HUES6 (cell line): Measurements from ENCODE around the gene KCNMB3.
"Not testable (repeated sequence)": the region's sequence is repeated elsewhere in the genome, so short reads cannot be mapped to it uniquely, and the experiment has no call there.

Source experiments
- H3K27ac ChIP-seq: 2 replicates; pipeline ENCODE4 v1.7.0; 2013; ENCODE audit warnings: low read depth, mild to moderate bottlenecking, low read length, inconsistent platforms
- H3K27me3 ChIP-seq: 2 replicates; pipeline ENCODE4 v1.6.1; 2013; ENCODE audit warnings: low read length; ENCODE audit not compliant: control insufficient read depth, insufficient read depth
- H3K36me3 ChIP-seq: 2 replicates; pipeline ENCODE4 v1.6.1; 2013; ENCODE audit warnings: low read length; ENCODE audit not compliant: control insufficient read depth, insufficient read depth
- H3K4me1 ChIP-seq: 2 replicates; pipeline ENCODE4 v1.6.1; 2013; ENCODE audit warnings: low read length; ENCODE audit not compliant: control insufficient read depth, insufficient read depth
- H3K4me3 ChIP-seq: 2 replicates; pipeline ENCODE4 v1.5.1; 2013; ENCODE audit warnings: low read depth, low read length
- H3K9ac ChIP-seq: one replicate; pipeline ENCODE4 v1.6.1; 2013; ENCODE audit warnings: mild to moderate bottlenecking, low read length
- H3K9me3 ChIP-seq: 2 replicates; pipeline ENCODE4 v1.6.1; 2013; ENCODE audit warnings: low read depth, low read length; ENCODE audit not compliant: control insufficient read depth, insufficient read depth

KCNMB3 gene

GRCh38 chr3:179278932-179279693 is 28.2 kb upstream of the KCNMB3 start:
- no peaks in the 10 kb centered on the region for H3K9me3 ChIP-seq
- H3K4me3 ChIP-seq = no peak overlapping the region
- no peaks in the 10 kb centered on the region for H3K36me3 ChIP-seq
- no peak overlapping the region for H3K27ac ChIP-seq
- H3K27me3 ChIP-seq = no peaks in the 10 kb centered on the region
- no peak overlapping the region for H3K9ac ChIP-seq
- no peaks in the 10 kb centered on the region; the same call in 1 of the 2 replicates for H3K4me1 ChIP-seq

DNA sequence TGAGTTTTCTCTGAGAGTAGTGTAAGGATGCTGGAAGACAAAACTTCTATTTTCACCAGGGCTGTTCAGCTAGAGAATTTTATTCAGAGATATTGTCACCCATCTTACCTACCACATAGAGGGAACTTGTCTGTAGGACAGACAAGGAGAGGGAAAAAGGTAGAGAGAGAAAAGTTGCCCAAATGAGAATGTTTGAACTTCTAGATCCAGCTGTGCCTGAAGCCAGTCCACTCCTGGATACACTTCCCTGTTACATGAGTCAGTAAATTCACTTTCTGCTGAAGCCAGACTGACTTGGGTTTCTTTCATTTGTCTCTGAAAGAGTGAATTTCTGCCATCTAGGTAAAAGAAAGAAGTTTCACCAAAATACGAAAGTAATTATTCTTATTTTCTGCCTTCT is 27.2 kb upstream of the KCNMB3 start:
- no peak overlapping the region for H3K9ac ChIP-seq
- H3K36me3 ChIP-seq = no peaks in the 10 kb centered on the region
- no peaks in the 10 kb centered on the region for H3K27me3 ChIP-seq
- no peaks in the 10 kb centered on the region for H3K9me3 ChIP-seq
- H3K27ac ChIP-seq = no peak overlapping the region
- H3K4me3 ChIP-seq = no peak overlapping the region
- H3K4me1 ChIP-seq = no peaks in the 10 kb centered on the region; the same call in 1 of the 2 replicates

DNA sequence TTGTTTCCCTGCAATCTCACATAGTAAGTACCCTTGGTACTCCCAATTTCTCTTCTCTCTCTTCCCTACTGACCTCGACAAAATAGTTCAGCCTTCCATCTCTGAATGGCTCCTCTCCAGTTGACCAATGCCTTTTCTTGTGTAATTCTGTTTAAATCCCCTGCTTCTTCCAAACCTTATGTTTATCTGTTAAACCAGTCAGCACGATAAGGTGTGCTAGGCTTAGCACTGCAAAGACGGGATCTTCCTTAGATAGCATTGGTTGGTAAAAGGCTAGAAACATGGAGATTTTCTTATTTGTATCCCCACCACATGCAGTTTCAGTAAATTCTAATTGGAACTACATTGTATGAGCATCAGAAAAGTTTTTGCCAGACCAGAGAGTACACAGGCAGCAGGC is 25.8 kb upstream of the KCNMB3 start:
- H3K36me3 ChIP-seq = no peaks in the 10 kb centered on the region
- H3K27me3 ChIP-seq = no peaks in the 10 kb centered on the region
- H3K4me1 ChIP-seq = no peaks in the 10 kb centered on the region; the same call in 1 of the 2 replicates
- H3K9me3 ChIP-seq = no peaks in the 10 kb centered on the region
- H3K9ac ChIP-seq = no peak overlapping the region
- H3K27ac ChIP-seq = no peak overlapping the region
- no peak overlapping the region for H3K4me3 ChIP-seq

DNA sequence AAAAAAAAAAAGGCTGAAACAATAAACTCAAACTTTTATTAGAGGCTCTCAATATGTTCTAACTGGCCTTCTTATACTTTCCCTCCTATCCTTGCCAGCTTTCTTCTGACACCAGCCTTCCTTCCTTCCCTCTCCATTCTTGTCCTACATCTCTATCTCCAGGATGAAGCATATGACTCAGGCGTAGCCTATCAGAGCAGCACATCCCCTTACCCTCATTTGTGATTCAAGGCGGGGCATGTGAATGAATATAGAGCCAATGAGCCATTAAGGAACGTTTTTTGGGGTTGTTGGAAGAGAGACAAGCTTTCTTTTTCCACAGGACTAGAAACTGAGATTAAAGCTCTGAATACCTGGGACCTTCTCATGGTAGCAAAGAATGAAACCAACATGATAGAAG is 25.1 kb upstream of the KCNMB3 start:
- Histone ChIP-seq H3K27me3 (no peaks in the 10 kb centered on the region), H3K4me1 (no peaks in the 10 kb centered on the region; the same call in 1 of the 2 replicates), H3K36me3 (no peaks in the 10 kb centered on the region), H3K27ac (no peak overlapping the region), H3K9ac (no peak overlapping the region), H3K9me3 (no peaks in the 10 kb centered on the region), H3K4me3 (no peak overlapping the region)

GRCh38 chr3:179274434-179274833 is 23.5 kb upstream of the KCNMB3 start:
- H3K4me1 ChIP-seq, H3K9me3 ChIP-seq, H3K27ac ChIP-seq, H3K9ac ChIP-seq, H3K4me3 ChIP-seq, H3K27me3 ChIP-seq, H3K36me3 ChIP-seq: not testable (repeated sequence)

DNA sequence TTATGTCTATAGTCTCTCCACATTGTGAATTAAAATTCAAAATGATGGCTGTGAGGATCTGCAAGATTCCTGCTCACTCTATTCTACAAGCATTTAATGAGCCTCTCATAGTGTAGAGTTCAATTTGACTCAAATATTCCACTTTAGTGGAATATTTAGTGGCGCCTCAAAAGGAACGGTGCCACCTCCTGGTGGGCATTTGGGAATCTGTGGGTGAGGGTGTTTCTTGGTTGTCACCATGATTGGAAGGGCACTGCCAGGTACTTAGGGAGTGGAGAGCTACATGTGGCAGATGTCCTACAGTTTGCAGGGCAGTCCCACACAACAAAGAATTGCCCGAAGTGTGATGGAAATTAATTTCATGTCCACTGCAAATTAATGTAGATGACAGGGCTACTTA is 21.5 kb upstream of the KCNMB3 start:
- H3K4me3 ChIP-seq = no peak overlapping the region
- H3K27me3 ChIP-seq = no peaks in the 10 kb centered on the region
- no peak overlapping the region for H3K9ac ChIP-seq
- H3K9me3 ChIP-seq = no peaks in the 10 kb centered on the region
- no peaks in the 10 kb centered on the region for H3K36me3 ChIP-seq
- H3K4me1 ChIP-seq = no peaks in the 10 kb centered on the region; the same call in 1 of the 2 replicates
- H3K27ac ChIP-seq = no peak overlapping the region

- H3K9me3 ChIP-seq = no peaks in the 10 kb centered on the region
- H3K4me3 ChIP-seq = no peak overlapping the region
- H3K27ac ChIP-seq = no peak overlapping the region
- no peaks in the 10 kb centered on the region for H3K27me3 ChIP-seq
- H3K4me1 ChIP-seq = no peaks in the 10 kb centered on the region; the same call in 1 of the 2 replicates
- H3K9ac ChIP-seq = no peak overlapping the region
- no peaks in the 10 kb centered on the region for H3K36me3 ChIP-seq
Observed at GRCh38 chr3:179269152-179269707, 18.3 kb upstream of the KCNMB3 start.

- H3K9ac ChIP-seq = no peak overlapping the region
- H3K27ac ChIP-seq = no peak overlapping the region
- no peaks in the 10 kb centered on the region for H3K27me3 ChIP-seq
Observed at GRCh38 chr3:179268400-179269051, 17.6 kb upstream of the KCNMB3 start.

DNA sequence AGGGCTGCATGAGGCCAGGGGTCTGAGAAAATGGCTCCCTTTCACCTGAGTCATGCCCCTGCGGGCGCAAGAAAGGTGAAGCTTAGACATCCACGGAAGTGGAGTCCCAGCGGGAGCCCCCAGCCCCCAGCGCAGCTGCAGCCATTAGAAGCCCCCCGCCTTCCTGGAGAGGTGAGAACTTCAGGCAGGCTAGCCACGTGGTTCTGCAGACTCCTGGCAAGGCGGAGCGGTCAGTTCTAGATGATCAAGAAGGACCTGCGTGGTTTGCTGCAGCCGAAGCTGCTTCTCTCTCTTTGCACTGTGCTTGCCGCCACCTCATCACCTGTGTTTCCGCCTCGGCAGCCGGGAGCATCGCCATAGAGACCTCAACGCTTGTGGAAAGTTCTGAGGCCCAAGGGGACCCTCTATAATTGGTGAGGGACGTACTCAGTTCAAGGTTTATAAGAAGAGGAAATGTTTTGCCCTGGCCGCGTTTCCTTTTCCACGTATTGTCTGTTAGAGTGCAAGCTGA is 15.8 kb upstream of the KCNMB3 start:
- Histone ChIP-seq H3K9ac (no peak overlapping the region), H3K36me3 (no peaks in the 10 kb centered on the region), H3K9me3 (no peaks in the 10 kb centered on the region), H3K27me3 (no peaks in the 10 kb centered on the region), H3K4me3 (no peak overlapping the region), H3K4me1 (no peaks in the 10 kb centered on the region; the same call in 1 of the 2 replicates), H3K27ac (no peak overlapping the region)

More at GRCh38 chr3:179268400-179269051, 17.6 kb upstream of the KCNMB3 start:
- Histone ChIP-seq H3K9me3 (no peaks in the 10 kb centered on the region), H3K36me3 (no peaks in the 10 kb centered on the region), H3K4me3 (no peak overlapping the region), H3K4me1 (no peaks in the 10 kb centered on the region; the same call in 1 of the 2 replicates)

DNA sequence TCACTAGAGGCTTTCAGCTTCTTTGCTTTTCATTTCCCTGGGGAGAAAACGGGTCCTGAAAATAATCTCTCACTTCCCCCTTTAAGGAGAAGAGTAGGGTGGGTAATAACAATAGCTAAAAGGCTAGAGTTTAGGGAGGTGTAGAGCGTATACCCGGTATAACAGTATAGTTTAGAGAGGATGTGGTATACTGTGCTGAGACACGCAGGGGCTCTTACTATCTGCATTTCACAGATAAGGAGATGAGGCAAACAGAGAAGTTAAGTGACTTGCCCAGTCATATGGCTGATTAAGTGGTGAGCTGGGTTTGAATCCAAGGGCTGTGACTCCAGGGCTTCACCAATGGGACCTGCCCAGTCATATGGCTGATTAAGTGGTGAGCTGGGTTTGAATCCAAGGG is 15.0 kb upstream of the KCNMB3 start:
- no peaks in the 10 kb centered on the region for H3K36me3 ChIP-seq
- H3K27me3 ChIP-seq = peaks cover 2% of the 10 kb centered on the region; the same call in 1 of the 2 replicates
- H3K9me3 ChIP-seq = no peaks in the 10 kb centered on the region
- no peak overlapping the region for H3K27ac ChIP-seq
- no peak overlapping the region for H3K4me3 ChIP-seq
- H3K4me1 ChIP-seq = no peaks in the 10 kb centered on the region; the same call in 1 of the 2 replicates
- H3K9ac ChIP-seq = no peak overlapping the region

- no peaks in the 10 kb centered on the region for H3K36me3 ChIP-seq
- H3K4me3 ChIP-seq = no peak overlapping the region
Observed at GRCh38 chr3:179265092-179265491, 14.2 kb upstream of the KCNMB3 start.

More at GRCh38 chr3:179265092-179265491, 14.2 kb upstream of the KCNMB3 start:
- peaks cover 7% of the 10 kb centered on the region for H3K27me3 ChIP-seq
- H3K27ac ChIP-seq = no peak overlapping the region
- no peak overlapping the region for H3K9ac ChIP-seq
- no peaks in the 10 kb centered on the region; the same call in 1 of the 2 replicates for H3K4me1 ChIP-seq
- peaks cover 6% of the 10 kb centered on the region for H3K9me3 ChIP-seq
